ENCODE data around the gene TMCO5A. TPM values are rescaled to one million over a fixed set of nuclear protein-coding genes. Genes with fewer than 3 reads are reported as not detected.

TMCO5A gene
- total and polyA plus RNA-seq, 9 of the 15 experiments (the other 6 are each of a cell fraction or from before 2014, with no cell fraction given) = not detected

- FAIRE-seq = no peak
- TF ChIP-seq ZNF699 (CRISPR knock-in tag; IDR thresholded peaks at IDR 0.05; ENCODE audit: insufficient replicate concordance) (no peak), E2F4 (CRISPR knock-in tag; IDR thresholded peaks at IDR 0.05; ENCODE audit: low read depth) (no peak), CCNT2 (IDR thresholded peaks at IDR 0.05; ENCODE audit: borderline replicate concordance, extremely low read depth, insufficient read length, low read depth, low read length) (no peak), SIN3A (IDR thresholded peaks at IDR 0.05; ENCODE audit: borderline replicate concordance in 2 of 2, control insufficient read depth in 1 of 2, low read depth in 2 of 2, low read length in 2 of 2) (no peak), GTF2F1 (IDR thresholded peaks at IDR 0.05; ENCODE audit: low read depth, low read length) (no peak), ZNF133 (CRISPR knock-in tag; IDR thresholded peaks at IDR 0.05) (no peak), NFIC (IDR thresholded peaks at IDR 0.05) (no peak), HDGF (IDR thresholded peaks at IDR 0.05) (no peak), FOXA1 (IDR thresholded peaks at IDR 0.05; ENCODE audit: borderline replicate concordance) (no peak), CGGBP1 (CRISPR knock-in tag; IDR thresholded peaks at IDR 0.05) (no peak), GATA2 (CRISPR knock-in tag; IDR thresholded peaks at IDR 0.05) (no peak), ELK1 (CRISPR knock-in tag; IDR thresholded peaks at IDR 0.05) (no peak), U2AF2 (optimal IDR thresholded peaks at IDR 0.05; ENCODE audit: low read depth, low read length) (no peak)
- TF ChIP-seq, protein P1, sequence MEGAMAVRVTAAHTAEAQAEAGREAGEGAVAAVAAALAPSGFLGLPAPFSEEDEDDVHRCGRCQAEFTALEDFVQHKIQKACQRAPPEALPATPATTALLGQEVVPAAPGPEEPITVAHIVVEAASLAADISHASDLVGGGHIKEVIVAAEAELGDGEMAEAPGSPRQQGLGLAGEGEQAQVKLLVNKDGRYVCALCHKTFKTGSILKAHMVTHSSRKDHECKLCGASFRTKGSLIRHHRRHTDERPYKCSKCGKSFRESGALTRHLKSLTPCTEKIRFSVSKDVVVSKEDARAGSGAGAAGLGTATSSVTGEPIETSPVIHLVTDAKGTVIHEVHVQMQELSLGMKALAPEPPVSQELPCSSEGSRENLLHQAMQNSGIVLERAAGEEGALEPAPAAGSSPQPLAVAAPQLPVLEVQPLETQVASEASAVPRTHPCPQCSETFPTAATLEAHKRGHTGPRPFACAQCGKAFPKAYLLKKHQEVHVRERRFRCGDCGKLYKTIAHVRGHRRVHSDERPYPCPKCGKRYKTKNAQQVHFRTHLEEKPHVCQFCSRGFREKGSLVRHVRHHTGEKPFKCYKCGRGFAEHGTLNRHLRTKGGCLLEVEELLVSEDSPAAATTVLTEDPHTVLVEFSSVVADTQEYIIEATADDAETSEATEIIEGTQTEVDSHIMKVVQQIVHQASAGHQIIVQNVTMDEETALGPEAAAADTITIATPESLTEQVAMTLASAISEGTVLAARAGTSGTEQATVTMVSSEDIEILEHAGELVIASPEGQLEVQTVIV (CRISPR knock-in tag; IDR thresholded peaks at IDR 0.05; ENCODE audit: borderline replicate concordance) = no peak
Measured at GRCh38 chr15:37900326-37901221, 33.9 kb upstream of the TMCO5A start.

More at GRCh38 chr15:37900326-37901221, 33.9 kb upstream of the TMCO5A start:
- no peaks in the 10 kb centered on the region for H3K9me3 ChIP-seq (replicated peaks; ENCODE audit: control insufficient read depth, insufficient read depth, low read depth, low read length)
- no peaks in the 10 kb centered on the region for H4K20me1 ChIP-seq (replicated peaks; ENCODE audit: control insufficient read depth, insufficient read depth, low read length)
- no peaks in the 10 kb centered on the region for H3K27me3 ChIP-seq (ENCODE audit: control insufficient read depth in 2 of 2, insufficient read depth in 2 of 2, low read length in 2 of 2)
- DNase-seq (ENCODE audit: extremely low read depth in 1 of 4, low spot score in 3 of 4) = no peak
- H3K4me1 ChIP-seq (replicated peaks in 1 of 2; ENCODE audit: control insufficient read depth in 2 of 2, insufficient read depth in 2 of 2, low read length in 2 of 2) = no peaks in the 10 kb centered on the region
- intact Hi-C loops (cut with micrococcal nuclease) (no loop called here), in situ Hi-C loops (cut with MboI) (no loop called here)
- ChIA-PET CTCF (ENCODE audit: low intra/inter-chr PET ratio) (no interaction called here), POLR2A (interaction anchor here (2.2 kb wide), 1 partner anchor 8 kb away, joined by 7 read pairs; no protein-coding TSS in a partner anchor)
- ATAC-seq = no peak
- H3K9me1 ChIP-seq (ENCODE audit: control insufficient read depth, insufficient read depth, low read length) = no peaks in the 10 kb centered on the region
- H3K27ac ChIP-seq (ENCODE audit: extremely low read depth, low read depth, low read length) = no peak overlapping the region
- no peak overlapping the region for H3K4me3 ChIP-seq
- no peak overlapping the region for H3K9ac ChIP-seq (ENCODE audit: insufficient read depth in 1 of 2, low read depth in 2 of 2, low read length in 2 of 2)
- no peaks in the 10 kb centered on the region for H3K79me2 ChIP-seq (ENCODE audit: control insufficient read depth, insufficient read depth, low read length)
- H3K4me2 ChIP-seq (ENCODE audit: insufficient read depth, low read length) = no peak overlapping the region
- 0% methylated on average over 7 of the region's 7 CpGs for WGBS (ENCODE audit: insufficient coverage, low coverage, missing lambda C conversion rate)
- no peaks in the 10 kb centered on the region for H3K36me3 ChIP-seq (ENCODE audit: control insufficient read depth, insufficient read depth, low read length)
- BruUV-seq (replicated peaks) = no TSS peak
- no peak overlapping the region for H2AFZ ChIP-seq (ENCODE audit: low read depth, low read length)
